DLD1 (cell line): ENCODE measurements around the gene ZSWIM3.
"Not testable (repeated sequence)": the region's sequence is repeated elsewhere in the genome, so short reads cannot be mapped to it uniquely, and the experiment has no call there.

Experiments
- in situ Hi-C: cut with HindIII; loops from 2 replicates; pipeline ENCODE4 v1.10.0; 2017; ENCODE audit warnings: low sequenced_read_pairs

ZSWIM3 gene

DNA sequence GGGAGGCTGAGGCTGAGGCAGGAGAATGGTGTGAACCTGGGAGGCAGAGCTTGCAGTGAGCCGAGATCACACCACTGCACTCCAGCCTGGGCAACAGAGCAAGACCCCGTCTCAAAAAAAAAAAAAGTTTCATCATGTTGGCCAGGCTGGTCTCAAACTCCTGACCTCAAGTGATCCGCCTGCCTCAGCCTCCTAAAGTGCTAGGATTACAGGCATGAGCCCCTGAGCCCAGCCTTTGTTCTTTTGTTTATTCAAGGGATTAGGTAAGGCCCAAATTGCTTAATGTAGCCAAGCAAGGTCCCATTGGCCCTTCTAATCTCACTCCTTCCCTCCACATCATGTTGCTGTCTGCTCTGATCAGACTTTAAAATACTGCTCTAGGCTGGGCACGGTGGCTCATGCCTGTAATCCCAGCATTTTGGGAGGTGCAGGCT lies 27.7 kb upstream of the ZSWIM3 start:
- in situ Hi-C loops = not testable (repeated sequence)

DNA sequence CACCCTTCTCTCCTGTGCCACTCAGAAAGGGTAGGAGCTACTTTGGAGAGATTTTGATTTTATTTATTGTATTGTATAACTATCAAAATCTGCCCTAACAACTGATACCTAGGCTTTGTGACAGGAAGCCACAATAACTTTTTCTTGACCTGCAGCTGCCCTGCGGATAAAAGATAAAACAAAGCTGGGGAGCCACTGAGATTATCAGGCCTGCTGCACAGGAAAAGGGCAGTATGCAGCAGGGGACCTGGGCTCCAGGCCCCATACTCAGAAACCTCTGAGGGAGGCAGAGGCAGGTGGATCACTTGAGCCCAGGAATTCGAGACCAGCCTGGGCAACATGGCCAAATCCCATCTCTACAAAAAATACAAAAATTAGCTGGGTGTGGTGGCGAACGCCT lies 24.8 kb upstream of the ZSWIM3 start:
- in situ Hi-C loops = no loop called here

DNA sequence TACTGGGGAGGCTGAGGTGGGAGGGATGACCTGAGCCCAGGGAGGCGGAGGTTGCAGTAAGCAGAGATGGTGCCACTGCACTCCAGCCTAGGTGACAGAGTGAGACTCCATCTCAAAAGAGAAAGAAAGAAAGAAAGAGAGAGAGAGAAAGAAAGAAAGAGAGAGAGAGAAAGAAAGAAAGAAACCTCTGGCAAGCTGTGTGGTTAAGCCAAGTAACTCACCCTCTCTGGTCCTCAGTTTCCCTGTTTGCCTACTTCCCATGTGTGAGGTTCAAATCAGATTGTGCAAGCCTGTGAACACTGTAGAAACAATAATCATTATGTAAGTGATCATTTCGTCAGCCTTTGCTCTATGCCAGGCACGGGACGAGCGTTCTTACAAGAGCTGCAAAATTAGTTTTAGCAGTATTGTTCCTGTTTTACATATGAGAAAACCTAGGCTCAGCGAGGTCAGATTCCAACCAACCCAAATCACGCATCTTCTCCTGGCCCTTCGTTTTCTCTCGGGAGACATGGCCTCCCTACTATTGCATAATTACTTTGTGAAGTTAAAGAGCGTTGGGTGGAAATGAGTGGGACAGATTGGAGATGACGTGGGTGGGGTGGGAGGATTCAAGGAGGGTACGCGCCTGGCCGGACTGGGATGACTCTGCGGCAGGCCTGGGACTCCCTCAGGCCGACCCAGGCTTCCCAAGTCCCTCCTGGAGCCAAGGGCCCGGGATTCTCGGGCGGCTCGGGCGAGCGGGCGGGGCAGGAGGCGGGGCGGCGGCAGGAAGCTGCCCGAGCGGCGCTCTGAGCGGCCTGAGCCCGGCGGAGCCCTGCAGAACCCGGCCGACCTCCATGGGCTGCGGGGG lies 24.2 kb upstream of the ZSWIM3 start, which contains the start of gene SNX21:
Gene SNX21, plus strand, starts transcription at position 770 of the 853 bp plus-strand sequence. CDS start 121 bp downstream, outside the sequence.
- in situ Hi-C loops = no loop called here

DNA sequence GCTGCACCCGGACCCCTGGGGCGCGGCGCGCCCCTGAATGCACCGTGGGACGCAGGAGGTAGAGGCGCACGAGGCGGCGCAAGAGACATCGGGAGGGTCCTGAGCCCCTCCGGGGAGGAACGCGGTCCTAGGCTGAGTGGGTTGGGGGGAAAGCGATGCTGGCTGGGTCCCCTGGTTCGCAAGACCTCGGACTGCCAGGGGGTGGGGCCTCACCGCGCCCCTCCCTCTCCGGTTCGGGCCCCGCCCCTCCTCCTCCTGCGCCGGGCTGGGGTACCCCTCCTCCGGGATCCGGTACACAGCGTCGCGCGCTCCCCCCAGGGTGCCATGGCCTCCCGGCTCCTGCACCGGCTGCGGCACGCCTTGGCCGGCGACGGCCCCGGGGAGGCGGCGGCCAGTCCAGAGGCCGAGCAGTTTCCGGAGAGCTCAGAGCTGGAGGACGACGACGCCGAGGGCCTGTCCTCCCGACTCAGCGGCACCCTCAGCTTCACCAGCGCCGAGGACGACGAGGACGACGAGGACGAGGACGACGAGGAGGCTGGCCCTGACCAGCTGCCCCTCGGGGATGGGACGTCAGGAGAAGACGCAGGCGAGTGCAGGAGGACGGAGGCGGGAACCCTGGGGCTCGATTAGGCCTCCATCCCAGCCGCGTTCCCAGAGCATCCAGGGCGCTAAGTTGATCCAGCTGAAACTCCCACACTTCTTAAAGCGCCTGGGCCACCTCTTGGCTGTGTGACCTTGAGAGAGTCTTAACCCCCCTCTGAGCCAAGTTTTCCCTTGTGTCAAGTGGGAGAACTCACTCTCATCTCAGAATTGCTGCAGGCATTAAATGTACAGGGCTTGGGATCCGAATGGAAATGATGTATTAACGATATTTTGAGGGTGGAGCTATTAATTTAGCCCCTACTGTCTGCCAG lies 23.3 kb upstream of the ZSWIM3 start:
- in situ Hi-C loops = no loop called here

DNA sequence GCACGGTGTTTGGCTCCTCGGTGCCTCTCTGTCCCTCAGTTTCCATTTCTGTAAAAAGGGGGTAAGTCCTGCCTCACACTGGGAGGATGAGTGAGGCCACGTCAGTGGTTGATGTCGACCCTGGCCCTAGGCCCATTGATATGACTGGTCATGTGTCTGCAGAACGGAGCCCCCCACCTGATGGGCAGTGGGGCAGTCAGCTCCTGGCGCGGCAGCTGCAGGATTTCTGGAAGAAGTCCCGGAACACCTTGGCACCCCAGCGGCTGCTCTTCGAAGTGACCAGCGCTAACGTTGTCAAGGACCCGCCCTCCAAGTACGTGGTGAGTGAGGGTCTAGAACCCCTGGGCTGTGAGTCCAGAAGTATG lies 22.6 kb upstream of the ZSWIM3 start:
- in situ Hi-C loops = no loop called here

DNA sequence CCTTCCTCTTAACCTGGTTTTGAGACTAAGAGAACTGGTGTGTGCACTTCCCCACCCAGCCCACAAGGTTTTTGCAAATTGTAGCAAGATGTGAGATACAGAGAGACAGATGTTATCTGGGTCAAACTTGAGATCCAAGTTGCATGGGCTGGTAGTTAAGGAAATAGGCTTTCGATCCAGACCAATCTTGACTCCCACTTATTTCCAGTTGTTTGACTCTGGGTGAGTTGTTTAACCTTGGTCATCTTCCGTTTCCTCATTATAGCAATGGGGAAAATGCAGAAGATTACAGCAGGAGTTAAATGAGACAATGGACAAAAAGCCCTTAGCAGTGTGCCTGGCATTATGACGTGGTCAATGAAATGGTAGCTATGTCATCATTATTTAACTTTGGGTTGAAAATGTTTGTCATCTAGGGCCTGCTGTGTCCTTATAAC lies 22.1 kb upstream of the ZSWIM3 start:
- in situ Hi-C loops = no loop called here

DNA sequence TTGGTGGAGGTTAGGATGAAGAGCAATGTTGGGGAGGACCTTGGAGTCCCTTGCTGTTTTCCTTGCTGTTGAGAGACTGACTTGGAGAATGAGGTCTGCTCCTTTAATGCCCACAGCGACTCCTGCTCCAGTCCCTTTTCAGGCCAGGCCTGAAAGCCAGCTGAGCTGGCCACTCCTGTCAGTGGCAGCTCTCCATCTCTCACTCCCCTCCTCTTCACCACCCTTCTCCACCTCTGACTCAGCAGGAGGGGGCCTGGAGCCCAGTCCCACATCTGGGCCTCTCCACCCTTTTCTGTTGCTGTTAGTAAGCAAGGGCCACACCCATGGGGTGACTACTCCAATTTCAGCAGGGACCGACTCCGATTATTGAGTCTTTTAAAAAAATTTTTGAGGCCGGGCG lies 21.6 kb upstream of the ZSWIM3 start:
- in situ Hi-C loops = no loop called here

DNA sequence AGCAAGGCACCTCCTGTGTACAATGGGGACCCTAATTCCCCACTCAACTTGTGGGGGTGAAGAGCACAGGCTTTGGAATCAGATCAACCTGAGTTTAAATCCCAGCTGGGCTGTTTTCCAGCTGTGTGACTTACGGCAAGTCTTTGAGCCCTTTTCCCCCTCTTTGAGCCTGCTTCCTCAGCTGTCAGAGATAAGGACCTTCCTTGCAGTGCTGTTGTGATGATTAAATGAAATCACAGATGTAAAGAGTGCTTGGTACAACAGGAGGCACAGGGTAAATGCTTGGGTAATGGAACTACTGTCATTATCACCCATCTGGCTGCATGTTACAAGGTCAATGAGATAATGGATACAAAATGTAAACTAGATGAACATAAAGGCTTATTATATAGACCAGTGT lies 20.6 kb upstream of the ZSWIM3 start:
- in situ Hi-C loops = no loop called here

DNA sequence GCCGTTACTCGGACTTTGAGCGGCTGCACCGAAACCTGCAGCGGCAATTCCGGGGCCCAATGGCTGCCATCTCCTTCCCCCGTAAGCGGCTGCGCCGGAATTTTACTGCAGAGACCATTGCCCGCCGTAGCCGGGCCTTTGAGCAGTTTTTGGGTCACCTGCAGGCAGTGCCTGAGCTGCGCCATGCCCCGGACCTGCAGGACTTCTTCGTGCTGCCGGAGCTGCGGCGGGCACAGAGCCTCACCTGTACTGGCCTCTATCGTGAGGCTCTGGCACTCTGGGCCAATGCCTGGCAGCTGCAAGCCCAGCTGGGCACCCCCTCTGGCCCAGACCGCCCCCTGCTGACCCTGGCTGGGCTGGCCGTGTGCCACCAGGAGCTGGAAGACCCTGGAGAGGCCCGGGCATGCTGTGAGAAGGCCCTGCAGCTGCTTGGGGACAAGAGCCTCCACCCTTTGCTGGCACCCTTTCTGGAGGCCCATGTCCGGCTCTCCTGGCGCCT lies 16.7 kb upstream of the ZSWIM3 start:
- in situ Hi-C loops = no loop called here

DNA sequence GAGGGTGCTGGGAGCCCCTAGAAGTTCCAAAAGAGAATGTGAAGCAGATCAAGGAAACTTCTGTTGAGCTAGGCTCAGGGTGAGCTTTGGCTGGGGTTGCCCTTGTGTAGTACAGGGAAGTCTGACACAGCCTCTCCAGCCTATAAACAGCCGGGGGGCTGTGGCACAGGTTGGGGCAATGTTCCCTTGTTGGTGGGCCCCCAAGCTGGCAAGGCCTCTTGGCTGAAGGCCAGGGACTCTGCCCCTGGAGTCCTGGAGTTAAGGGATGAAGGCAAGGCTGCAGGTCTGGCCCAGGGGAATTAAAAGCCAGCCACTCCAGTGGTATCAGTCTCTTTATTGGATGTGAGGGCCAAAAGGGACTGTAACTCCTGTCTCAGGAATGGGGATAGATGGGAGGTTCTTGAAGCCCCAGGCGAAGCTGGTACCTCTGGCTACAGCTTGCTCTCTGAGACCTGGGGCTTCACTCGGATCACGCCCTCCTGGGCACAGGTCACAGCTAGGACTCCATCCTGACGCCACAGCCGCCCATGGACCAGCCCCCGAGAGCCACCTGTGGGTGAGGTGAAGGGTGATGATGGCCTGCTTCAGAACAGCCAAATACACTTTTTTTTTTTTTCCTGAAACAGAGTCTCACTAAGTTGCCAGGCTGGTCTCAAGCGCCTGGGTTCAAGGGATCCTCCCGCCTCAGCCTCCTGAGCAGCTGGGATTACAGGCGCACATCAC lies 15.8 kb upstream of the ZSWIM3 start:
- in situ Hi-C loops = no loop called here

DNA sequence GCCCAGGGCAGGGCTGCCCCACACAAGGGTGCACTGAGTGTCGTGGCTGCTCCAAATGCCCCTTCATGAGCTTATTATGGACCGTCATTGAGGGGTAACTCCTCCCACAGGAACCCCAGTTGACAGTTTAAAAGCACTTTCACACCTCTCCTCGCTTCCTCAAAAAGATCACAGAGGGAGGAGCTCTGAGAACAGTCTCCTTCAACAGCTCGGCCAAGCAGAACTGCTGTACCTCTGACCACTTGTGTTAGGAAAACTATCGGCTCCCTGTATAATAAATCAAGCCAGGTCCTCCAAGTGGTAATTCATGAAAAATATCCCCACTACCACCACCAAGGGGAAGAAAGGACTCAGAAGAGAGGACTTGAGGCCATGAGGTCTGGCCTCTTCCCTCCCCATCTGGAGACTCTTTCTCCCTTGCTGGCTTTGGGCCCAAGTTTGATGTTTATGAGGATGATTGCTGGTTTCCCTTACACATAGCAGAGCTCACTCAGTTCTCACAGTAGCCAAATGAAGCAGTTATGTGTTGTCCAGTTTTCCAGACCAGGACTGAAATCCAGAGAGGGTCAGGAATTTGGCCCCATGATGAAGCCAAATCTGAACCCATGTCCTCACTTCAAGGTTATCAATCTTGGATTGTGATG lies 15.1 kb upstream of the ZSWIM3 start:
- in situ Hi-C loops = no loop called here

DNA sequence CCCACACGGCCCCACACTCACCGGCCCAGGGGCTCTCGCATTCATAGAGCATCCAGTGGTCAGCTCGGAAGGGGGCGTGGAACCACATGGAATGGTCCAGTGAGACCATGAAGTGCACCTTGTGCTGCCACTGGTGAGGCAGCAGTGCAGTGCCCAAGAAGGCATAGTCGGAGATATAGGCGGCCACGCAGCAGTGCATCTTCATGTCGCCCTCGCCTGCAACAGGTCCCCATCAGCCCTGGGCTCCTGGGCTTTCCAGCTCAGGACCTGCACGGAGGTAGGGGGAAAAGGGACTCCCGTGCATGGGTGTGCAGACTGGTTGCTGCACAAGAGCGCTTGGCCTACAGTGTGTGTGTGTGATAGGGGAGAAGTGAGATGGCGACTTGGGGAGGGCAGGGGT lies 13.9 kb upstream of the ZSWIM3 start:
- in situ Hi-C loops = no loop called here

DNA sequence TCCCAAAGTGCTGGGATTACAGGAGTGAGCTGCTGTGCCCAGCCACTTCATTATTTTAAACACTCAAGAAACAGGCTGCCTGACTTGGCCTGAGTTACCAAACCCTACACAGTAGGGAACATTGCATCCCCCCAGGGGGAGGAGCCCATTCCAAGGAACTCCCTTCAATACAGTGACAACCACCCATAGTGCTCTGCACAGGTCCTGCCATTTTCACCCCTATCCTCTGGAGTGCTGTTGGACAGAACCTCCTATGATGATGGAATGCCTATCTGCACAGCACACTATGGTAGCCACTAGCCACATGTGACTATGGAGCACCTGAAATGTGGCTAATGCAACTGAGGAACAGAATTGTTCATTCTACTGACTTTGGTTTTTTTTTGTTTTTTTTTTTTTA lies 12.0 kb upstream of the ZSWIM3 start:
- in situ Hi-C loops = no loop called here

DNA sequence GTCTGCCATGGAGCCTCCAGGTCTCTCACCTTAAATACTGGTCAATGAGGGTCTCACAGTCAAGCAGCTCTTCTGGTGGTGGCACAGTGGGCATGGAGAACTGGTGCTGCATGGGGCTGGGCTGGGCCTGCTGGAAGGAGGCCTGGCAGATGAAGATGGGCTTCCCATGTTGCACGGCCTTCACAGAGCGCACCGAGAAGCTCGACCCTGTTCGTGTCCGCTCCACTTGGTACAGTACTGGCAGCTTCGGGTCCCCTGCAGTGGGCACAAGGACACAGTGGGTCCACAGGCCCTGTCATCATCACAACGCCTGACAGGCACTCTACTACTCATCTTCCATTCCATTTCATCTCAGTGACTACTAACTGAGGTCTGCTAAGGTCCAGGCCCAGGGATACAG lies 9.0 kb upstream of the ZSWIM3 start:
- in situ Hi-C loops = no loop called here

DNA sequence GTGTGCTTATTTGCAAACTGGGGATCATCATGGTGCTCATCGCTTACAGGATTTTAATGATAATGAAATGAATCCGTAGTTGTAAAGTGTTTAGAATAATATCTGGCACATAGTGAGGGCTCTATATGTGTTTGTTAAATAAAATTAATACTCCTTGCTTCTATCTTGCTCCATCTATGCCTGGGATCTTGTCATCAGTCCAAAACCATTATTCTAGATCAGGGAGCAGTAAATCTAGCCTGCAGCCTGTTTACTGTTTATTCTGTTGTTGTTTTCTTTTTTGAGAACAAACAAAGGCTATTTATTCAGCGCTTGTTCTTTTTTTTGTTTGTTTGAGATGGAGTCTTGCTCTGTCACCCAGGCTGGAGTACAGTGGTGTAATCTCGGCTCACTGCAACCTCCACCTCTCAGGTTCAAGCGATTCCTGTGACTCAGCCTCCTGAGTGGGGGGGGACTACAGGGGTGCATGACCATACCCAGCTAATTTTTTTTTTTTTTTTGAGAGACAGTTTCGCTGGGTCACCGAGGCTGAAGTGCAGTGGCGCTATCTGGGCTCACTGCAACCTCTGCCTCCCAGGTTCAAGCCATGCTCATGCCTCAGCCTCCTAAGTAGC lies 8.3 kb upstream of the ZSWIM3 start:
- in situ Hi-C loops = no loop called here

DNA sequence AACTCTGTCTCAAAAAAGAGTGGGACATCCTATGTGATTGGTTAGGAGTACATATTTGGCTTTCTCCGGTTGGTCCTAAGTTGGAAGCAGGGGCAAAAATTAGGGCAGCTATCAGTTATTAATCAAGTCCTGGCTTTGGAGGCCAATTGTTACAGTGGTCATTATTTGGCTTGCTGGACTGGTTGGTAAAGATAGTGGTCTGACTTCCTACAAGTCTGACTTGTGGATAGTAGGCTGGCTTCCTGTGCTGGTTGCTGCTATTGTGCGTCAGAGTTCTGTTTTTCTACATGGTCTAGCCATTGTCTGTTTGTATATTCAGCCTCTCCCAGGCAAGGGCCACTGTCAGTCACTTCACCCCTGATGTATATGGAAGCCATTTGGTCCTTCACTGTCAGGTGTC lies 7.2 kb upstream of the ZSWIM3 start:
- in situ Hi-C loops = no loop called here

DNA sequence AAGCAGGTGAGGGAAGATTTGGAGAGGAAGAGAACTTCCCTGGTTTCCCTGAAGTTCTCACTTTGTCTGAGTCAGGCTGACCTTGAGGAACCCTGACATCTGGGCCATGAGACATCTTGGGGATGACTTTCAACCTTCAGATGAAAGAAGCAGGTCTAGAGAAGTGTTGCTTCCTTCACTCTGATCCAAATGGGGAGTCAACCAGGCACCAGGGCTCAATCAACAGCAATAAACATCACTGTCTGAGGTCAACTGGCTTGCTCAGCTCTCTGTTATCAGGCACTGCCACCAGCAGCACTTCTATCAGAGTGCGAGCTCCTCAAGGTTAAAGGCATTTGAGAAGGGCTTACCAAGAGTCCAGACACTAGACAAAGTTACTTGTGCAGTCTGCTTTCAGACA lies 6.5 kb upstream of the ZSWIM3 start:
- in situ Hi-C loops = no loop called here

DNA sequence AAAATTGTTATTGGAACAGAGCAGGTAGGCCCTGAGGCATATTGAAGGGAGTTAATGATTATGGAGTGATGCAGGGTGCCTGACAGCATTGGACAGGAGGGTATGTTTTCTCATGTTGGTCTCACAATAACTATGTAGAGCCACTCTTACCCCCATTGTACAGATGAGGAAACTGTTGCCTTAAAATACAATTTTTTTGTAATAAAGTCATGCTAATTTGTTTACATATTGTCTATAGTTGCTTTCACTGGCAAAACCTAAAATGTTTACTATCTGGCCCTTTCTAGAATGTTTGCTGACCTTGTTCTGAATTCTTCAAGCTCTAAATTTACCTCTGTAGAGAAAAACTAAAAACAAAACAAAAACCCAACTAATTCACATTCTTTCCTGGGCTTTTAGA lies 5.9 kb upstream of the ZSWIM3 start:
- in situ Hi-C loops = no loop called here

DNA sequence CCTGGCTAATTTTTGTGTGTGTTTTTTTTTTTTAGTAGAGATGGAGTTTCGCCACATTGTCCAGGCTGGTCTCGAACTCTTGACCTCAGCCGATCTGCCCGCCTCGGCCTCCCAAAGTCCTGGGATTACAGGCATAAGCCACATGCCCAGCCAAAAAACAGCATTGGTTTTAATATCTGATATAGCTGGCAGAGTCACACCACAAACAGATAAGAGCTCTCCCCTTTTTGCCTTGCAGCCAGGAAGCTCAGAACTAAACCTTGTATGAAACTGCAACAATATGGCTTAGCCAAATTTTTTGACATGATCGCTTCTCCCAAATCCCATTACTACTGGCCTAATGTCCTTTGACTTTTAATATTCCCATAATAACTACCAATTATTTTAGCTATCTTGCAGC lies 5.1 kb upstream of the ZSWIM3 start:
- in situ Hi-C loops = no loop called here

DNA sequence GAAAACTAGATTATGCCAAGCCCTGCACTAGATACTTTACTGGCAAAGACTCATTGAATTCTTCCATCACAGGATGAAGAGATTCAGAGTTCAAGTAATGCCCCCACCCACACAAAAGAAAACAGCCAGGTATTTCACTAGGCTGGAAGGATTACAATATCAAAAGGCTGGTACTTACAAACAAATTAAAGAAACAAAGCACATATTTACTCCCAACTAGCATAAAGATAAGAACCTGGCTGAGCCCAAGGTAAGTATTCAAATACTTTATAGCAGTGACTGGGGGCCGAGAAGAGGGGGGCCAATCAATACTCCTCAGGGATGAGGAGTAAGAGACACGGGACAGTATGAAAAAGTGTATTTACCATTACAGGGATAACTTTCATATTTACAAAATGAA lies 3.9 kb upstream of the ZSWIM3 start:
- in situ Hi-C loops = no loop called here
